Coronary artery (tissue), 2 donors: ENCODE data around the gene SPON1.

Experiments
- DNase-seq: peaks from one replicate; pipeline ENCODE4 v3.0.0-alpha.2; 2017; ENCODE audit warnings: low spot score
- H3K27ac ChIP-seq, 2 donors: fragments of 200-600 bp; sonication (generic); one replicate each; pipeline ENCODE4 v1.5.1; 2016 to 2019
- H3K4me3 ChIP-seq: fragments of 200-600 bp; sonication (generic); 2 replicates; pipeline ENCODE4 v1.5.1; 2016; ENCODE audit warnings: mild to moderate bottlenecking, moderate library complexity
- TF ChIP-seq, protein P1 (sequence below): fragments of 200-600 bp; sonication (generic); IDR thresholded peaks from one replicate; pipeline ENCODE4 v1.5.1; 2019; ENCODE audit warnings: antibody characterized with exemption

The SPON1 gene

DNA sequence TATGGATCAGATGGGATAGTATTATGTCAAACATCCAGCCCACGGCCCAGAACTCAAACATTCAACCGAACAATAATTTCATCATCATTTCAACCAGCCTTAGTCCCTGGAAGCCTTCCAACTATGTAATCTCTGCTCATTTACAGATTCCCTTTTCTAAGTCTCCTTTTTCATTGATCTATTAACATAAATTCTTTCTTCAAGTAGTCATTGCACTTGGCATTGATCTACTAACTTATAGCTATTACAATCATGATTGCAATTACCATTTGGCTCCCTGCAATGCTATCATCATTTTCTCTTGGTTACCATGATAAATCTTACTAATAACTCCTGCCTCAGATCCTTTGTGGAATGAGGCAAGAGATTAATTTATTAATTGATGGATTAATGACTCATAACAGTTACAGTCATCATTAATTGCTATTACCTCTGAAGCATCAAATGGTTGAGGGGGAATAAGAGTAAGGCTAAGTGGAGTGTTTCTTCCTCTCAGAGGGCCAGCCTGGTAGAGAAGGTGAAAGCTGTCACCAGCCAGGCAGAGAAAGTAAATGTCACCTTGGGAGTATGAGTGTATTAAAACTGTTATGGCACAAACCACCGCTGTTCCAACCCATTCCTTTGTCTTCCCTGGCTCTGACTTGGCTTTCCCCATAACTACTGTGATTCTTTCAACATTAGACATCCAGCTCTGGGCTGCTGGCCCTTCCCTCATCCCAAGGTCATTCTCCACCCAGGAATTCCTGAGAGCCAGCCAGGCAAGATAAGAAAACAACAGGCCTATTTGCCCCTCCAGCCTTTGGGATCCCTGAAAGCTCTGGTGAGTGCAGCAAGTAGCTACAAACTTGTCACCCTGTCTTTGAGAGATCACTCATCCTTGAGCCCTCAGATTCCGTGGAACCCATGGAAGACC lies 221.8 kb downstream of the SPON1 start:
- TF ChIP-seq, protein P1, sequence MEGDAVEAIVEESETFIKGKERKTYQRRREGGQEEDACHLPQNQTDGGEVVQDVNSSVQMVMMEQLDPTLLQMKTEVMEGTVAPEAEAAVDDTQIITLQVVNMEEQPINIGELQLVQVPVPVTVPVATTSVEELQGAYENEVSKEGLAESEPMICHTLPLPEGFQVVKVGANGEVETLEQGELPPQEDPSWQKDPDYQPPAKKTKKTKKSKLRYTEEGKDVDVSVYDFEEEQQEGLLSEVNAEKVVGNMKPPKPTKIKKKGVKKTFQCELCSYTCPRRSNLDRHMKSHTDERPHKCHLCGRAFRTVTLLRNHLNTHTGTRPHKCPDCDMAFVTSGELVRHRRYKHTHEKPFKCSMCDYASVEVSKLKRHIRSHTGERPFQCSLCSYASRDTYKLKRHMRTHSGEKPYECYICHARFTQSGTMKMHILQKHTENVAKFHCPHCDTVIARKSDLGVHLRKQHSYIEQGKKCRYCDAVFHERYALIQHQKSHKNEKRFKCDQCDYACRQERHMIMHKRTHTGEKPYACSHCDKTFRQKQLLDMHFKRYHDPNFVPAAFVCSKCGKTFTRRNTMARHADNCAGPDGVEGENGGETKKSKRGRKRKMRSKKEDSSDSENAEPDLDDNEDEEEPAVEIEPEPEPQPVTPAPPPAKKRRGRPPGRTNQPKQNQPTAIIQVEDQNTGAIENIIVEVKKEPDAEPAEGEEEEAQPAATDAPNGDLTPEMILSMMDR, result no peak
- Histone ChIP-seq H3K4me3 (no peak overlapping the region), H3K27ac (peak overlapping the region in 1 of 2 donors; percentile 13)
- no peak for DNase-seq

DNA sequence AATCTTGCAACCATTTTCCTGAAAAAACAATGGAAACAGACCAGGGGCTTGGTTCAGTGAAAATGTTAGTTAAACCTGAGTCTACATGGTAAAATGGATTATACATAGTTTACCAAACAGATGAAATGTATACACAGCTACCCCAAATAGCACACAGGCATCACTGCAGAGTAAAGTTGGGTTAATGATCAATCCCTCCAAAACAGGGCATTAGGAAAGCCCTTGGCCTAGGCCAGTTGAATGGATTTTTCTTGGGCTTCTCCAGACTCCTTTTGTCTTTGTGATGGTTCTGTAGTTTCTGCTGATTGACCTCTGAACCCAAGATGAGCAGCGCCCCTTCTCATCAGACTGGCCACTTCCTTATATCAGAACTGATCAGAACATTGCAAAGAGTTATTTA lies 222.9 kb downstream of the SPON1 start:
- TF ChIP-seq, protein P1, result no peak
- DNase-seq, result no peak
- no peak overlapping the region for H3K4me3 ChIP-seq
- no peak overlapping the region for H3K27ac ChIP-seq

DNA sequence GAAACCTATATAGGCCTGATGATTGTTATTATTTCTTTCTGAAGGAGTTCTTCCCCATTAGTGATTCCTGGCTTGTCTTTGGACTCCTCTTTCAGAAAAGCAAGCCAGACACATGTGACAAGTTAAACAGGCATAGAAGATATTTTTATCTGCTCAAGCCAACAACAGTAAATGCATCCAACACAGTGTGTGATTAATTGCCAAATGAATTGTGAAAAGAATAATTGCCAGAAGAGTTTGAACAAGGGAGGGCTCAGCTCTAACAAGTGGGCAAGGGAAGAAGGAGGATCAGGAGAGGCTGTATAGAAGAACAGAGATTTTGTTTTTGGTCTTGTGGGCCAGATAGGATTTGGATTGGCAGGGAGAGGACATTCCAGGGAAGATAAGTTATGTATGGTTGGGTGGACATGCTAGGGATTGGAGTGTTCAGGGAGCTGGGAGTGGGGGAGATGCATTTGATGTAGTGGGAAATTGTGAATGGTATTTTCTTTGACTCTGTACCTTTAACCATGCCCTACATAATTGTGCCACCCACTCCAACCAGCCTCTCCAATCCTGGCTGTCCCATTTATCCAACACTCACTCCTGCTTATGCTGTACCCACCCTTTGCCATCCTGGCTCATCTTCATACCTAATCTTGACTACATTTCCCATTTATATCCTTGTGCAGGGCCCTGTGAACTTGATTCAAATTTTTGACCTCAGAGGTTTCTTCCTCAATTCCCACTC lies 223.7 kb downstream of the SPON1 start:
- TF ChIP-seq, protein P1, result no peak
- DNase-seq, result no peak
- Histone ChIP-seq H3K27ac (no peak overlapping the region), H3K4me3 (no peak overlapping the region)

DNA sequence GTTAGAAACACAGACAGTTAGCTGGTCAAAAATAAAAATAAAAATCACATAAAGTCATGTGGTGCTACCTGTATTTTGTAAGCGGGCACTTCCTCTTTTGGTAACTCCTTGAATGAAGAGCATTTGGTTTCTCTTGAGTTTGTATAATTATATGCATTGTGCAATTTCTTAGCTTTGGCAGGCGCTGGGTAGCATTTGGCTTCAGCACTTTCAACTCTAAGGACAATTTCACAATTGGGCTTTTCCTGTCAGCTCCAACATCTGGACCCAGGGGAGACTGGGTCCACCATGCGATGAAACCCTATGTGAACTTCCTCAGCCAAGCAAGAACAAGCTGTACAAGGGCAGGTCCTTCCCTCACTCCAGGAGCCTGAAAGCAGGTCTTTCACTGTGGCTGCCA lies 227.4 kb downstream of the SPON1 start:
- DNase-seq, result peak; percentile 79
- TF ChIP-seq, protein P1, result no peak
- Histone ChIP-seq H3K4me3 (peak overlapping the region; percentile 23), H3K27ac (peak overlapping the region; percentile 38 to 39)

DNA sequence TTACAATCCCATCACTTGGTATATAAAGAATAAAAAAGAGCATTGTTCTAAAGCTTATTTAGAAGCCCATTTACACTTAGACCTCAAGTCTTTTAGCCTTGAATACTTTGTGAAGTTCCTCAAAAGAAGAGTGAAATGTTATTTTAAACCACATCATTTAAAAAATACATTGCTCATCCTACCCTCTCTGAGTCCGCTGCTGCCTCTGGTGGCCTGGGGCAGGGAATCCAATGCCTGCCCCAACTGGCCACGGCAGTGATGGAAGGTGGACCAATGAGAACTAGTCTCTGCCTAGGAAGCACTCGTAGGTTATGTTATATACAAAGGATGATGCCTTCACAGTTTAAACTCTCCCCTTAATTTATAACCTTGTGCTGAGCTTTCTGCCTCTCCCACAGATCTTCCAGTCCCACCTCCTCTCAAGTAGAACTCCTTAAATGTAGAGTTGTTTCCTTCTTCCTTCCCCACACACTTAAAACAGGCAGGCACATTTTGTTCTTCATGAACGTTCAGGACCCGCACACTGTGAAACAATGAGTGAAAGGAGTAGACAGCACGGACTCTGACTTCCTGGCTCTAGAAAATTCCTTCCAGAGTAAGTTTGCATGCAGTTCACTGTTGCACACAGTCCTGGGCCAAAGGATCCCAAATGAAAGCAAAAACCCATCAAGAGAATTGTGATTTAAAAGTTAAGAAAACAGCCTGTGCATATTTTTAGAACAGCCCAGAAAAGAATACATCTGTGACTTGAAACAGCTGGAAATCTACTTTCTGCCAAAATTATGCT lies 228.7 kb downstream of the SPON1 start:
- Histone ChIP-seq H3K27ac (peak overlapping the region; percentile 39 to 77), H3K4me3 (peak overlapping the region; percentile 23)
- TF ChIP-seq, protein P1, result no peak
- DNase-seq, result no peak

DNA sequence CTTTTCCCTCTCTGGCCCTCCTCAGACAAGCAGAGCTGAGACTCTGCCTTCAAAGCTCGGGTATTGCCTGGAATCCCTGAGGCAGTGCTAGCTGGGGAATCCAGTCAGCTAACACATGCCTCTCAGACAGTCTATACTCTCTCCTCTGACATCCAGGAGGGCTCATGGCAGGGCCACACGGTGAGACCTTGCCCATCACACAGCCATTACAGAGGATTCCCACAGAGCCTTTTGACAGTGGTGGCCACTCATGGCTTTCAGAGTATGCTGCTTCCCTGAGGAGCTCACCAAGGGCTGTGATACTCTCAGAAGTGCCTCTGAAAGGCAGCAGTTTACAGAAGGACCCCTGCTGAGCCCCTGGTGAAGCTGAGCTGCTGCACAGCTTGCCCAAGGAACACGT lies 231.1 kb downstream of the SPON1 start:
- no peak overlapping the region for H3K27ac ChIP-seq
- H3K4me3 ChIP-seq, result no peak overlapping the region
- TF ChIP-seq, protein P1, result no peak
- DNase-seq, result no peak
